Iris pigment epithelial cell (primary cell): ENCODE measurements around the gene ATP8B2.

ENCODE experiments used
- DNase-seq: peaks from one replicate; pipeline ENCODE4 v3.0.0-alpha.2; 2011; ENCODE audit warnings: low read depth

The ATP8B2 gene

DNA sequence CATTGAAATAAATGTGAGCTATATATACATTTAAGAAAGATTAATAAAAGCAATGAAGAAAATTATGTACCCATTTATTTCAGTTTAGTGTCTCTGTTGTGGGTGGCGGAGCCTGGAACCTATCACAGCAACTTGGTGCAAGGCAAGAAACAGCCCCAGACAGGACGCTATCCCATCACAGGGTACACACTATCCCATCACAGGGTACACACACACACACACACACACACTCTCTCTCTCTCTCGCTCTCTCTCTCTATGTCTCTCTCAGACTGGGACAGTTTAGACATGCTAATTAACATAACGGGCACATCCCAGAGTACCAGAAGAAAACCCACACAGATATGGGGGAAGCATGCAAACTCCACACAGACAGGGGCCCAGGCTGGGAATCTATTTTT is 73.4 kb downstream of the ATP8B2 start:
- no peak for DNase-seq

DNA sequence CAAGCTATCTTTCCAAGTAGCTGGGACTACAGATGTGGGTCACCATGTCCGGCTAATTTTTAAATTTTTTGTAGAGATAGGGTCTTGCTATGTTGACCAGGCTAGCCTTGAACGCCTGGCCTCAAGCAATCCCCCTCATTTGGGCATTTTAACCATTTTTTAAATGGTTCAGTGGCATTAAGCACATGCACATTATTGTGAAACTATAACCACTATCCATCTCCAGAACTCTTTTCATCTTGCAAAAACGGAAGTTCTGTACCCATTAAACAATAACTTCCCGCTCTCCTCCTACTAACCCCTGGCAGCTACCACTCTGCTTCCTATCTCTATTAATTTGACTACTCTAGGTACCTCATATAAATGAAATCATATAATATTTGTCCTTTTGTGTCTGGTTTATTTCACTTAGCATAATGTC is 75.1 kb downstream of the ATP8B2 start:
- DNase-seq = no peak
